Fibroblast of skin of left quadriceps (primary cell): ENCODE results near the gene RNU7-1.
"Not testable (repeated sequence)": the region's sequence is repeated elsewhere in the genome, so short reads cannot be mapped to it uniquely, and the experiment has no call there.

Experiments
- DNase-seq, 2 experiments: peaks; one replicate each; pipeline ENCODE4 v3.0.0-alpha.2; 2013; ENCODE audit warnings: low read depth in 2 of 2

The RNU7-1 gene

DNA sequence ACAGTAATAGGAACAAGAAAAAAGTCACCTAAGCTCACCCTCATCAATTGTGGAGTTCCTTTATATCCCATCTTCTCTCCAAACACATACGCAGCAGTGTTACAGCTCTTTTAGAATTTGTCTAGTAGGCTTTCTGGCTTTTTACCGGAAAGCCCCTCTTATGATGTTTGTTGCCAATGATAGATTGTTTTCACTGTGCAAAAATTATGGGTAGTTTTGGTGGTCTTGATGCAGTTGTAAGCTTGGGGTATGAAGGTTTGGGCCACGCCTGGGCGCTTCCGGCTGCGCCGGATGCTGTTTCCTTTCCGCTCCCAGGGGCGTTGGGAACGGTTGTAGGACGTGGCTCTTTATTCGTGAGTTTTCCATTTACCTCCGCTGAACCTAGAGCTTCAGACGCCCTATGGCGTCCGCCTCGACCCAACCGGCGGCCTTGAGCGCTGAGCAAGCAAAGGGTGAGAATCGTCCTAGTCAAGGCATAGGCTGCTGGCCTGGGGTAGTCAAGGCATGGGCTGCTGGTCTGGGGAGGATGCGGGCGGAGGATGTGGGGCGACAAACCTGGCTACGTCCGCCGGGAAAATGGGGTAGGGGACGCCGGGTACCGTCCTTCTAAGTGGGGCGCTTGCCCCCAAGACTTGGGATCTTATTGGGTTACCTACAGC is at the start of gene RNU7-1, which contains the start of gene C12orf57:
TSS of gene RNU7-1 (plus strand) at position 95 of the 659 bp plus-strand sequence.
TSS of gene C12orf57 (plus strand) at position 301 of the 659 bp plus-strand sequence. CDS start at position 401, 100 bp downstream.
- DNase-seq, result peak; percentile 89

GRCh38 chr12:6894321-6894720 is 49.3 kb upstream of the RNU7-1 start:
- DNase-seq, result no peak

DNA sequence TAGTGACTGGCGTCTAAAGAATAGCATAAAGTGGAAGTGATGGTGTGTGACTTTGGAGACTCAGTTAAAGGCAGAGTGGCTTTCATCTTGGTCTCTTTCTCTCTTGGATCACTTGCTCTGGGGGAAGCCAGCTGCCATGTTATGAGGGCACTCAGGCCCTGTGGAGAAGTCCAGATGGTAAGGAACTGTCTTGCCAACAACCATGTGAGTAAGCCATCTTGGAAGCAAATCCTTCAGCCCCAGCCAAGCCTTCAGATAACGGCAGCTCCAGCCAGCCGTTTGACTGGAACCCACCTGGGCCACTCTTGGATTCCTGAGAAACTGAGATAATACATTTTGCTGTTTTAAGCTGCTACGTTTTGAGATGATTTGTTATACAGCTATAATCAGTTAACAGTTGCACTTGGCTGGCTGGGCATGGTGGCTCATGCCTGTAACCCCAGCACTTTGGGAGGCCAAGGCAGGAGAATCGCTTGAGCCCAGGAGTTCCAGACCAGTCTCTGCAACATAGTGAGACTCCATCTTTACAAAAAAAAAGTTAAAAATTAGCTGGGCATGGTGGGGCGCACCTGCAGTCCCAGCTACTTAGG is 46.7 kb upstream of the RNU7-1 start:
- DNase-seq, result no peak

- DNase-seq, result no peak
These were observed 44.2 kb upstream of the RNU7-1 start for GRCh38 chr12:6899427-6899826.

DNA sequence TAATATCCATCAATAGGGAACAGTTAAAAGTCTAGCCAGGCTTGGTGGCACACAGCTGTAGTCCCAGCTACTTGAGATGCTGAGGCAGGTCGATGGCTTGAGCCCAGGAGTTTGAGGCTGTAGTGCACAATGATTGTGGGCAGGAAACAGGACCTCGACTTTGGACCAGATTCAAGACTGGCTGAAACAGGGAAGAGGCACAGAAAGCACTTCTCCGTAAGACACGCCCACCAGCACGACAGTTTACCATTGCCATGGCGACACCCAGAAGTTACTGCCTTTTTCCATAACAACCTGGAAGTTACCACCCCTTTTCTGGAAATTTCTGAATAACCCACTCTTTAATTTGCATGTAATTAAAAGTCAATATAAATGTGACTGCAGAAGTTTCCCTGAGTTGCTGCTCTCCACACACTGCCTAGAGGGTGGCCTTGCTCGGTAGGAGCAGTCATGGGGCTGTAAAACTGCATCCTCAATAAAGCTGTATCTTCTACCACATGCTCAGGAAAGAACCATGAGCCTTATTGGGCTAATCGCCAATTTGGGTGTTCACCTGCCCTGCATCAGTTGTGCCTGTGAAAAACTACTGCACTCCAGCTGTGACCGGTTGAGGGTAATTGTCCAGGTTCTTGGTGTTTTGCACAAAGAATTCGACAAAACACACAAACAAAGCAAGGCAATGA is 43.6 kb upstream of the RNU7-1 start:
- no peak for DNase-seq

- no peak for DNase-seq
These were observed 41.2 kb upstream of the RNU7-1 start for GRCh38 chr12:6902448-6902847.

GRCh38 chr12:6903722-6904121 is 39.9 kb upstream of the RNU7-1 start:
- DNase-seq, result no peak

DNA sequence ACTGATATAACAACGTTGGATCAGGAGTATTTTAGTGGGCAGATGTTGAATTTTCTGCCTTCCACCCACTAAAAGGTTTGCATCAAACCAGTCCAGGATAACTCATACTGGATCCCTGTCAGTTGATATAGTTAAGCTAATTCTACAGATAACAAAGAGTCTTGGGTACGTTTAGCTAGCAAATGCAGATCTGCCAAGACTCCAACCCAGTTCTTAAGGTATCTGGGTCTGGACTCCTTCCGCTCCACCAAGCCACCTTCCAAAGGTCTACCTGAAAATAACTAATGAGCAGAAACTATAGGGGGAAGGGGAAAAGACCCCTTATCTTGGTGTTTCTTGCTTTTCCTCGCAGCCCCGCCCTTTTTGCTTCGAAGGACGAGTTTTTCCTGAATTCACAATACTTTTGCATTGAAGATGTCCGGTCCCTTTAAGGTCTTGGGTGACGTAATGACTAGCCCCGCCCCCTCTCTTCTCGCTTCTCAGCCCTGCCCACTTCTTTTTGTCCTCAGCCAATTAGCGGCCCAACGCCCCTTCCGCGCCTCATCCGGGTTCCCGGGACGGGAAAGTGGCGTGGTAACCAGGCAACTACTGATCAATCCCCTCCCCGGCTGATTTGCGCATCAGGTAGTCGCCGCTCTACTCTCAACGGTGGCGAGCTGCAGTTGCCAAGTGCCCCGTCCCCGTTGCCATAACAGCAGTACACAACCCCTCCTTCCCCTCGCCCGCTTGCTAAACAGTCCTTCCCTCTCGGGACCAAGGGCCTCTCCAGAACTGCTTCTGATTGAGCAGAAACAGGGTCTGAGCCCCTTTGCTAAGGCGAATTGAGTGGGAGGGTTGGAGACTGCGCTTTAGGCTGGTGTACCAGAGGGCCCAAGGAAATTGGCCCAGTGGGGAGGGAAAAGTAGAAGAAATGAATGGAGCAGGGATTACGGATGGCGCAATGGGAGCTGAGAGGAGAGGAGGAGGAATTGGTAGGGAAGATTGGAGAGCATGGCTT is 39.0 kb upstream of the RNU7-1 start, which contains the start of gene LRRC23:
TSS of gene LRRC23 (plus strand) at position 543 of the 997 bp plus-strand sequence. CDS start 812 bp downstream, outside the sequence.
- DNase-seq, result peak; percentile 90

DNA sequence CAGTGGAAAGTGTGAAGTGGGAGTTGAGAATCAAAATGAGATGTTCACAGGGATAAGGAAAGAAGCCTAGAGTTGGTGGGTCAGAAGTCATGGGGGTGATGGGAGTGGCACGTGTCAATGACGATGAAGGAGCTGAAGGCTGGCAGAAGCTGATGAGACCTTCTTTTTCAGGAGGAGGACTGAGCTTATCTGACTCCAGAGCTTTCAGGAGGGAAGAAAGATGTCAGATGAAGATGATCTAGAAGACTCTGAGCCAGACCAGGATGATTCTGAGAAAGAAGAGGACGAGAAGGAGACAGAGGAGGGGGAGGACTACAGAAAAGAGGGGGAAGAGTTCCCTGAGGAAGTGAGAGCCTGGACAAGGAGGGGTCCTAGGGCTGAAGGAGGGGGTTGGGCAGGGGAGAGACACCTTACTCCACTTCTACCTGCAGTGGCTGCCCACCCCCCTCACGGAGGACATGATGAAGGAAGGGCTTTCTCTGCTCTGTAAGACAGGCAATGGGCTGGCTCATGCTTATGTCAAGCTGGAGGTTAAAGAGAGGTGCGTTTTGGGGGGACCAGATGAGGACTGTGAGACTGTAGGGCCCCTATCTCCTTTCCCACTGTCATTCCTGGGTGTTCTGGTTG is 38.1 kb upstream of the RNU7-1 start:
- no peak for DNase-seq

GRCh38 chr12:6908141-6908540 is 35.5 kb upstream of the RNU7-1 start:
- not testable (repeated sequence) for DNase-seq

DNA sequence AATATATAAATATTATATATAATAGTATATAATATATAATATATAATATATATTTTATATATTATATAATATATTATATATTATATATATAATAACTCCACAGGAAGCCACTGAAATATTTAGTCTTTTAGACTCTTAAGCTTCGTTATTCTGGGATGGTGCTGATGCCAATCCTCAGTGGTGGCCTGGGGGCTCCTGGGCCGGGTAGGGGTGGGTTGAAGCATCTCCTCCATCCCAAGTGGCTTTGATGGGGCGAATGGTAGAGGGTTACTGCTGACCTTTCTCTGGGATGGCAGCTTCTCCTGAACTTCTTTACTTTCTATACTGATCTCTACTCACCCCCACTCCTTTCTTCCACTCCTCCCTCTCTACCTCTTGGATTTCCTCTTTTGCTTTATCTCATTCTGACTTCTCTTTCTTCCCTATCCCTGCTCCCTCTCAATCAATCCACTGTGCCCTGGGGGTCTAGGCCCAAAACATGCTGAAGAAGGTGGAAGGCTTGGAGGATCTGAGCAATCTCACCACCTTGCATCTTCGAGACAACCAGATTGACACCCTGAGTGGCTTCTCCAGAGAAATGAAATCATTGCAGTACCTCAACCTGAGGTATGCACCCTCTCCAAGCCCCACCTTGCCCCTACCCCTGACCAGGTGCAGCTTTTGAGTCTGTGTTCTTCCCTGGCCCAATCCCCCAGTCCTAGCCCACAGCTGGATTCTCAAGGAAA is 34.0 kb upstream of the RNU7-1 start:
- no peak for DNase-seq

DNA sequence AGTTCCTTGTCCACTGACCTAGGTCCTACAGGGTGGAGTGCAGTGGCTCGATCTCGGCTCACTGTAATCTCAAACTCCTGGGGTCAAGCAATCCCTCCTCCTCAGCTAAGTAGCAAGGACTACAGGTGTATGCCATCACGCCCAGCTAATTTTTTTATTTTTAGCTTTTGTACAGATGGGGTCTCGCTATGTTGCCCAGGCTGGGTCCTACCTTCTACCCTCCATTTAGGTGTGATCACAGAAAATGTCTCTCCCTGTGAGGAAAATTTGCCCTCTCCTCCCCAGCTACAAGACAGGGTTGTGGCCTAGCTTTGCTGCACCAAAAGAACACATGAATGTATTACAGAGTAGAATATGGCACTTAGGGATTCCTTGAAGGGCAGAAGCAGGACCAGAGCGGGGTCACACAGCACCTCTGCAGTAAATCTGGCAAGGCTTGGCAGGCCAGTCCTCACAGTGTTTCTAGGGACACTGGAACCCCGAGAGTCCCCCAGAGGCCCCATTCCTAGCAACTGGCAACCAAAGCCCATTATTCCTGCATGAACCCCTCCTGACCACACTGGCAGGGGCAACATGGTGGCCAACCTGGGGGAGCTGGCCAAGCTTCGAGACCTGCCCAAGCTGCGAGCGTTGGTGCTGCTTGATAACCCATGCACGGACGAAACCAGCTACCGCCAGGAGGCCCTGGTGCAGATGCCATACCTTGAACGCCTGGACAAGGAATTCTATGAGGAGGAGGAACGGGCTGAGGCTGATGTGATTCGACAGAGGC is 31.3 kb upstream of the RNU7-1 start:
- no peak for DNase-seq

DNA sequence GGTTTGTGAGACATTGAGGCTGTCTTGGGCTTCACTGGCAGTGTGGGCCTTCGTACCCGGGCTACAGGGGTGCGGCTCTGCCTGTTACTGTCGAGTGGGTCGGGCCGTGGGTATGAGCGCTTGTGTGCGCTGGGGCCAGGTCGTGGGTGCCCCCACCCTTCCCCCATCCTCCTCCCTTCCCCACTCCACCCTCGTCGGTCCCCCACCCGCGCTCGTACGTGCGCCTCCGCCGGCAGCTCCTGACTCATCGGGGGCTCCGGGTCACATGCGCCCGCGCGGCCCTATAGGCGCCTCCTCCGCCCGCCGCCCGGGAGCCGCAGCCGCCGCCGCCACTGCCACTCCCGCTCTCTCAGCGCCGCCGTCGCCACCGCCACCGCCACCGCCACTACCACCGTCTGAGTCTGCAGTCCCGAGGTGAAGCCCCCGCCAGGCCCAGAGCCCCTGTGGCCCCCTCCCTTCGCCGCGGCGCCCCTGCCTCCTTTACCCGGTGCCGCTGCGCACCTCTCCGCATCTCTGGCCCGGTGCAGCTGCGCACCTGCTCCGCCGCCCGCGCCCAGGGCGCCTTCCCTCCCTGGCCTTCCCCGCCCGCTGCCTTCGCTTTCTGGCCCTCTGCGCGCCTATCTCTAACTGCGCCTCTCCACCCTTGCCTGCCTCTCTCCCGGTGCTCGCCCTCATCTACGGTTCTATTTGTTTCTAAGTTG is 29.2 kb upstream of the RNU7-1 start, which contains the start of gene ENO2:
TSS of gene ENO2 (plus strand) at position 335 of the 701 bp plus-strand sequence. CDS start 1,253 bp downstream, outside the sequence.
- no peak for DNase-seq

- no peak for DNase-seq
These were observed 28.4 kb upstream of the RNU7-1 start for GRCh38 chr12:6914947-6915788.

GRCh38 chr12:6915789-6916285 is 27.8 kb upstream of the RNU7-1 start:
- no peak for DNase-seq

DNA sequence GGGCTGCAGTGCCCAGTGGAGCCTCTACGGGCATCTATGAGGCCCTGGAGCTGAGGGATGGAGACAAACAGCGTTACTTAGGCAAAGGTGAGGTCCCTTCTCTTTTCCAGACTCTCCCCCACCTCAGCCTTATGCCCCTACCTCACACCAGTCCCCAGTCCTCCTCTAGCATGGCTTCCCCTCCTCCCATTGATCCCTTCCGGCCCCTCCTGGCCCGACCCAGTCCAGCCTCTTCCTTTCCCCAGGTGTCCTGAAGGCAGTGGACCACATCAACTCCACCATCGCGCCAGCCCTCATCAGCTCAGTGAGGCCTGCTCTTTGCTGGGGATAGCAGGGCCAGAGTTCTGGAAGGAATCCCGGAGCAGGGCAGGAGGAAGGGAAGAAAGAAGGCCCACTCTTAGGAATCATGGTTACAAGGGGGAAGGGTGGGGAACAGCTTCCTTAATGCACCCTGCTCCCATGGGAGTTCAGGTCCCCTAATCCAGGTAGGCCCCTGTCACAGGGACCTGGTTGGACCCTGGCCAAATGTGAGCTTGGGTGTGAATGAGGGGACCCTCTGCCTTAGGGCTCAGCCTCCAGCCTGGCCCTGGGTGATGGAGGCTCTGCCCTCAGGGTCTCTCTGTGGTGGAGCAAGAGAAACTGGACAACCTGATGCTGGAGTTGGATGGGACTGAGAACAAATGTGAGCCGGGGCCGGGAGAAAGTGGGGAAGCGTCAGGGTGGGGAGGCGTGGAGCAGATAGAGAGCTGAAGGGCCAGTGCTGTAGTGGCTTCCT is 27.0 kb upstream of the RNU7-1 start:
- DNase-seq, result no peak
